Retinal pigment epithelial cell (primary cell): ENCODE results near the gene STAT5B.
"Not testable (repeated sequence)": the region's sequence is repeated elsewhere in the genome, so short reads cannot be mapped to it uniquely, and the experiment has no call there.

Experiments used
- DNase-seq: peaks from one replicate; pipeline ENCODE4 v3.0.0-alpha.2; 2010; ENCODE audit warnings: low read depth
- H3K4me3 ChIP-seq: 2 replicates; pipeline ENCODE4 v1.5.1; 2011; ENCODE audit warnings: mild to moderate bottlenecking, low read length, control low read depth, moderate library complexity
- CTCF ChIP-seq: conservative IDR thresholded peaks from 2 replicates; pipeline ENCODE4 v1.5.1; 2011; ENCODE audit warnings: low read depth, low read length, control low read depth, inconsistent platforms

STAT5B gene

GRCh38 chr17:42276359-42276608 lies at the start of gene STAT5B:
TSS of gene STAT5B (minus strand) at chr17:42276391. CDS start at chr17:42232127, 44,264 bp downstream.
- DNase-seq, result no peak
- no peak for TF ChIP-seq CTCF
- H3K4me3 ChIP-seq, result peak within 1 kb of the TSS; percentile 82

DNA sequence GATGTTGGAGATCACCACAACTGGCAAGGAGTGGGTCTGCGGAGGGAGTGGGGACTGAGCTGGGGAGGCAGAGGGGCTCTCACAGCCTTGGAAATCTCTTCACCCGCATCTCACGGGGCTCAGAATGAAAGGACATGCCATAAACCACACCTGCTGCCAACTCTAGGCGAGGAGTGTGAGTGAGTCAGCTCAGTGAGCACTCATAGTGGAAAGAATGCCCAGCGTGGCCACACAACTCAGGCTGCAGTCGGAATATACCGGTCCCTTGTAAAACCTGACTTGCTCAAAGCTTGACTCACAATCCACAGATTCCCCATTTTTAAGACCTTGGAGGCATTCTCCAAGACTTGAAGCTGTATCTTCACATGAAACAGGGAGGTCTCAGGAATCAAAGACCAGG lies 48.8 kb upstream of the STAT5B start:
- DNase-seq, result peak; percentile 51
- no peak overlapping the region for H3K4me3 ChIP-seq
- no peak for TF ChIP-seq CTCF

DNA sequence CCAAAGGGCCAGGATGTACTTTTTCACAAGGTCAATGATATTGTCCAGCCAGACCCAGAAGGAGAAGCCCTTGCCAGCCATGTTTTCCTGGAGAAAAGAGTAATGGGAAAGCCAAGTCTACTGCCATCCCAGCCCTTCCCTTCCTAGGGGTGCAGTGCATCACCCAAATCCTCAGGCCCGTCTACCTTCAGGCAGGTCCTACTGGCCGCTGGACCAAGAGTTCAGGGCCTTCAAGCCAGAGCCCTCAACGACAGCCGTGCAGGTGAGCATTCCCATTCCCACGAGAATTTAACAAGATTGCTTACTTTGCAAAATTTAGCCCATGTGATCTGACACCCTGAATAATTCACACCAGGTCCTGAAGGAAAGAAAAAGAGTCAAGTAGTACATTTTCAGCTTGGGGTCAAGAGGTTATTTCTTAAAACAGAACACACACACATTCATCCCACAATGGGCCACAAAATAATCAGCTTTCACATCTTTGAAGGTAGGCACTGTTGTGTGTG lies 47.1 kb upstream of the STAT5B start:
- TF ChIP-seq CTCF, result no peak
- no peak overlapping the region for H3K4me3 ChIP-seq
- DNase-seq, result no peak

DNA sequence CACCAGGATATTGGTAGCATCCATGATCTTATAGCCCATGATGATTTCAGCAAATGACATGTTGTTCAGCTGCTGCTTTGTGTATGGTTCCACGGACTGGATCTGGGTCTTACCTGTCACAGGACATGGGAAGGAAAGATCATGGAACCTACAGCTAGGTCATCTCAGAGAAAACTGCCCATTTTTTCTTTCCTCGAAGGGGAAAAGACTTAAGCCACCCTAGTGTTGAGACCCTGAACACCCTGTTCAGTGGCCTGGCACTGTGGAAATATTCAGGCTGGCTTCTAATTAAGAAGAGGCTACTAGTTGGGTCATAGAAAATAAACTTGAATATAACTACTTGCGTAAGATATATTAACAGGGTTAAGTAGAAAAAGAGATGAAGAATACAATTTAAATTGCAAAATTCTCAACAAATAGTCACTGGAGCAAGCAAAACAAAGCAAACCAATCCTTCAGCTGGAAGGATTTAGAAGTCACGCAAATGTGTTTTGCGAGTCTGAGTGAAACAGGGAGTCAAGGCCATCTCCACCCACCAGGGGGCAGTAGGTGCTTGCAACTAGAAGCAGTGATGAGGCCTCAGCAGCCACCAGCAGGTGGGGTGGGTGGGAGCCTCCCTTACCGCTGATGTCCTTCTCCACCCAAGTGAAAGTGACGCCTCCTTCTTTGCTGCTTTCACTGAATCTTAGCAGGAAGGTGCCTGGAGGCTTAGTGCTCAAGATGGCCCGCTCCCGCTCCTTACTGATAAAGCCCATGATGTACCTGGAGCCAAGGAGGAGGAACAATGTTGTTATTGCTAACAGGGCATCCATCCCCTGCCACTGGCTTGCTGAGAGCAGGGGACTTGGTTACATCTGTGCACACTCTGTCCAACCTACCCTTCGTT lies 46.4 kb upstream of the STAT5B start:
- DNase-seq, result peak; percentile 65
- no peak overlapping the region for H3K4me3 ChIP-seq
- peak; percentile 100 for TF ChIP-seq CTCF

GRCh38 chr17:42321555-42321954 lies 45.4 kb upstream of the STAT5B start:
- no peak for TF ChIP-seq CTCF
- H3K4me3 ChIP-seq, result no peak overlapping the region
- DNase-seq, result no peak

- not testable (repeated sequence) for DNase-seq
These were observed 41.8 kb upstream of the STAT5B start for GRCh38 chr17:42317967-42318366.

DNA sequence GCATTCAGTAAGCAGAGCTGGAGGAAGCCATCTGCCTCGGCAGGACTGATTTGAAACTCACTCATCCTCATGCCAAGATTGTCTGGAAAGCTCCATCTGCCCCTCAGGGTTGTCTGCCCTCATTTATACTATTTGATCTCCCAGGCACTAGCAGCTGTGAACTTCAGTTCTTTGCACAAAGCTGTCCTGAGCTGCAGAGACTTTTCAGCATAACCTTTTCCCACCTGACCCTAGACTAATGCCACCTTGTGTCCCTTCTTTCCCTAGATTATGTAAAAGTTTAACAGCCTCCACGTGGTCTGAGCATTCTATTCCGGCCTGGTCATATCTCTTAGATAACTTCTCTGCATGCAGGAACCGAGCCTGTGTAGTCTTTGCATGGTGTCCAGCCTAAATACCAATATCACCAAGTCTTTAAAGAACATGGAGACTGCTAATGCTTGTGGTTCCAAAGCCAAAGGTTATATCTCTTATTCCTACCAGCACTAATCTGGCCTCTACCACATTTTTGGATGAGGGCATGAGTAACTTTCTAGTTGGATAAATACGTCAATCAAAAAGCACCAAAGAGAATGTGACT lies 41.2 kb upstream of the STAT5B start:
- no peak for DNase-seq
- no peak overlapping the region for H3K4me3 ChIP-seq
- TF ChIP-seq CTCF, result no peak

More at GRCh38 chr17:42317967-42318366, 41.8 kb upstream of the STAT5B start:
- H3K4me3 ChIP-seq, result not testable (repeated sequence)
